Keratinocyte (primary cell): ENCODE data around the gene LZTFL1. TPM values are rescaled to one million over a fixed set of nuclear protein-coding genes. Genes with fewer than 3 reads are reported as not detected.

Experiments used
- DNase-seq: peaks from one replicate; pipeline ENCODE4 v3.0.0-alpha.2; 2011; ENCODE audit warnings: low read depth, missing footprints, low spot score
- FAIRE-seq: peaks from 2 replicates; lab custom pipeline; 2011; peaks lifted over from hg19 to GRCh38; lab: Jason Lieb, UNC
- H2AFZ ChIP-seq: 2 replicates; pipeline ENCODE4 v1.6.0; 2012; ENCODE audit warnings: low read length, control low read depth, inconsistent platforms; ENCODE audit not compliant: control insufficient read depth
- H3K27ac ChIP-seq: 2 replicates; pipeline ENCODE4 v1.5.1; 2011; ENCODE audit warnings: low read length; ENCODE audit not compliant: control insufficient read depth, insufficient read depth
- H3K27me3 ChIP-seq: 3 replicates; pipeline ENCODE4 v1.6.0; 2011; ENCODE audit warnings: low read length; ENCODE audit not compliant: control insufficient read depth, insufficient read depth; ENCODE audit errors: extremely low read depth
- H3K36me3 ChIP-seq, 2 experiments: 2 replicates in 1 of 2; 3 replicates in 1 of 2; pipeline ENCODE4 v1.5.1; 2011; ENCODE audit warnings: low read length in 2 of 2, mild to moderate bottlenecking in 1 of 2; ENCODE audit not compliant: control insufficient read depth in 2 of 2, insufficient read depth in 2 of 2; ENCODE audit errors: extremely low read depth in 1 of 2
- H3K4me1 ChIP-seq: 3 replicates; pipeline ENCODE4 v1.5.1; 2011; ENCODE audit warnings: low read length; ENCODE audit not compliant: control insufficient read depth, insufficient read depth; ENCODE audit errors: extremely low read depth
- H3K4me2 ChIP-seq: 3 replicates; pipeline ENCODE4 v1.6.0; 2011; ENCODE audit warnings: low read depth, low read length; ENCODE audit not compliant: control insufficient read depth, insufficient read depth; ENCODE audit errors: extremely low read depth
- H3K4me3 ChIP-seq, 3 experiments: fragments of 200-600 bp in 1 of 3; sonication (generic) in 1 of 3; 2 replicates in 2 of 3; 3 replicates in 1 of 3; pipeline ENCODE4 v1.5.1; 2011 to 2016; ENCODE audit warnings: low read length in 3 of 3, mild to moderate bottlenecking in 3 of 3, control low read depth in 2 of 3, inconsistent platforms in 1 of 3, low read depth in 1 of 3, mixed read lengths in 1 of 3, mixed run types in 1 of 3, moderate library complexity in 1 of 3; ENCODE audit not compliant: control insufficient read depth in 2 of 3, insufficient read depth in 2 of 3; ENCODE audit errors: extremely low read depth in 1 of 3
- H3K79me2 ChIP-seq: 2 replicates; pipeline ENCODE4 v1.6.0; 2012; ENCODE audit warnings: low read length; ENCODE audit not compliant: control insufficient read depth, insufficient read depth
- H3K9ac ChIP-seq: 3 replicates; pipeline ENCODE4 v1.6.0; 2011; ENCODE audit warnings: low read length; ENCODE audit not compliant: control insufficient read depth, insufficient read depth; ENCODE audit errors: extremely low read depth
- H3K9me1 ChIP-seq: 3 replicates; pipeline ENCODE4 v1.6.0; 2011; ENCODE audit warnings: low read length; ENCODE audit not compliant: control insufficient read depth, insufficient read depth; ENCODE audit errors: extremely low read depth
- H3K9me3 ChIP-seq: 2 replicates; pipeline ENCODE4 v1.5.1; 2012; ENCODE audit warnings: low read depth, low read length; ENCODE audit not compliant: control insufficient read depth
- H4K20me1 ChIP-seq: 3 replicates; pipeline ENCODE4 v1.6.0; 2011; ENCODE audit warnings: low read length; ENCODE audit not compliant: control insufficient read depth, insufficient read depth; ENCODE audit errors: extremely low read depth
- EZH2 ChIP-seq: IDR thresholded peaks from one replicate; pipeline ENCODE4 v1.6.1; 2012; ENCODE audit warnings: inconsistent platforms, mild to moderate bottlenecking, low read length, moderate library complexity
- dilution Hi-C: fragments of 300-500 bp; cut with MboI; formaldehyde crosslinking; loops from one replicate; pipeline ENCODE4 v1.7.0; 2020; ENCODE audit warnings: low sequenced_read_pairs; ENCODE audit not compliant: extremely low pct_ligation_motif_present
- polyA plus RNA-seq, 5 experiments: library from polyadenylated mRNA; depleted of rRNA in 3 of 5; stranded (reverse) in 3 of 5; stranded (forward) in 1 of 5; unstranded in 1 of 5; fragments of >200 nt; gene quantifications; 1 replicate in 1 of 5; 2 replicates in 3 of 5; 3 replicates in 1 of 5; pipeline versions ENCODE4 v1.2.1 to v1.2.3, GENCODE V29; 2011 to 2012; ENCODE audit warnings: missing spikeins in 2 of 5, low read depth in 1 of 5, low replicate concordance in 1 of 5
- TF ChIP-seq, protein P1 (sequence below), 3 experiments: IDR thresholded peaks in 1 of 3; conservative IDR thresholded peaks in 1 of 3; optimal IDR thresholded peaks in 1 of 3; 2 replicates in 2 of 3; 3 replicates in 1 of 3; pipeline versions ENCODE3 to v1.5.1; 2011; ENCODE audit warnings: low read length in 3 of 3, mild to moderate bottlenecking in 3 of 3, moderate library complexity in 2 of 3, control low read depth in 1 of 3, inconsistent platforms in 1 of 3; ENCODE audit not compliant: insufficient read depth in 2 of 3; ENCODE audit errors: extremely low read depth in 1 of 3

LZTFL1 gene
- polyA plus RNA-seq, 1 donor (not counting 4 experiments of a cell fraction or from before 2014, with no cell fraction given), result 17.9 TPM

DNA sequence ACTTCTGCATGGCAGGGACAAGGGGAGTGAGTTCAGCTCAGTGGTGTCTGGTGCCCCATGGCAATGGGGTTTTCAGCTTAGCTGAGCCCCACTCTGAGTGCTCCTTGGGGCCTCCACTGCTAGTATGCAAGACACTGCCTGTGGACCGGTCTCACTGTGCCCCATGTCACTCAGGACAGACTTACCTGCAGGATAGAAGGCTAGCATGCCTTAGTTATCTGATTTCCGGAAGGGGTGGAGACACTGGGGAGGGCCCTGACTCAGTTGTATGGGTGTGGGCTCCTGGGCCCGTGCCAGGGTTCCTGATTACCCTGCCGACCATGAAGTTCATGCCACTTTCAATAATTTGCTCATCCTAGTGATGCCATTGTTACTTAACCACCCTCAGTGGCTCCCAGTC lies 41.3 kb downstream of the LZTFL1 start:
- H3K4me2 ChIP-seq, result no peak overlapping the region
- peaks cover 14% of the 10 kb centered on the region for H3K27me3 ChIP-seq
- no peak overlapping the region for H3K27ac ChIP-seq
- no peak for TF ChIP-seq EZH2
- TF ChIP-seq, protein P1, sequence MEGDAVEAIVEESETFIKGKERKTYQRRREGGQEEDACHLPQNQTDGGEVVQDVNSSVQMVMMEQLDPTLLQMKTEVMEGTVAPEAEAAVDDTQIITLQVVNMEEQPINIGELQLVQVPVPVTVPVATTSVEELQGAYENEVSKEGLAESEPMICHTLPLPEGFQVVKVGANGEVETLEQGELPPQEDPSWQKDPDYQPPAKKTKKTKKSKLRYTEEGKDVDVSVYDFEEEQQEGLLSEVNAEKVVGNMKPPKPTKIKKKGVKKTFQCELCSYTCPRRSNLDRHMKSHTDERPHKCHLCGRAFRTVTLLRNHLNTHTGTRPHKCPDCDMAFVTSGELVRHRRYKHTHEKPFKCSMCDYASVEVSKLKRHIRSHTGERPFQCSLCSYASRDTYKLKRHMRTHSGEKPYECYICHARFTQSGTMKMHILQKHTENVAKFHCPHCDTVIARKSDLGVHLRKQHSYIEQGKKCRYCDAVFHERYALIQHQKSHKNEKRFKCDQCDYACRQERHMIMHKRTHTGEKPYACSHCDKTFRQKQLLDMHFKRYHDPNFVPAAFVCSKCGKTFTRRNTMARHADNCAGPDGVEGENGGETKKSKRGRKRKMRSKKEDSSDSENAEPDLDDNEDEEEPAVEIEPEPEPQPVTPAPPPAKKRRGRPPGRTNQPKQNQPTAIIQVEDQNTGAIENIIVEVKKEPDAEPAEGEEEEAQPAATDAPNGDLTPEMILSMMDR (optimal IDR thresholded peaks at IDR 0.05 in 1 of 3, IDR thresholded peaks at IDR 0.05 in 1 of 3, conservative IDR thresholded peaks at IDR 0.05 in 1 of 3; ENCODE audit: extremely low read depth in 1 of 3, insufficient read depth in 2 of 3, low read length in 3 of 3), result no peak
- H3K4me1 ChIP-seq, result peaks cover 3% of the 10 kb centered on the region
- H2AFZ ChIP-seq, result no peak overlapping the region
- H3K9ac ChIP-seq, result no peak overlapping the region
- H3K9me1 ChIP-seq, result no peaks in the 10 kb centered on the region
- no peaks in the 10 kb centered on the region for H4K20me1 ChIP-seq
- no peaks in the 10 kb centered on the region for H3K36me3 ChIP-seq
- dilution Hi-C loops, result no loop called here
- H3K79me2 ChIP-seq, result no peaks in the 10 kb centered on the region
- no peak for DNase-seq
- FAIRE-seq, result no peak
- no peak overlapping the region for H3K4me3 ChIP-seq
- no peaks in the 10 kb centered on the region for H3K9me3 ChIP-seq

DNA sequence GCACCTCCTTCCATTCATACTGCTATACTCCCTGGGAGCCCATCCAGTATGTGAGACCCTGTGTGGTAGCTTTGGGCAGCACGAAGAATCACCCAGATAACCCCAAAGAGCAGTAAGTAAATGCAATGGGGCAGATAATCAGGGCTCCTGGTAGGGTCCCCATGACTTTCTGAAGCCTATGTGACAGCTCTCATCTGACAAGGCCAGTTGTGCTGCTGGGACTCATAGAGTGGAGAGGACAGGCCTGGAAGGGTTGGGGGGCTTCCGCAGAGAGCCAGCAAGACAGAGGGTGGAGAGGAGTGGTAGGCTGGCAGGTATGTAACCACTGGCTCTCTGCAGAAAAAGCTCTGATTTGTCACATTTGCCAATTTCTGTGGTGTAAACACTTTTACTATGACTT lies 42.3 kb downstream of the LZTFL1 start:
- Histone ChIP-seq H4K20me1 (no peaks in the 10 kb centered on the region), H3K4me1 (peaks cover 3% of the 10 kb centered on the region)

More for the DNA sequence above, 42.3 kb downstream of the LZTFL1 start:
- Histone ChIP-seq H3K27me3 (peaks cover 19% of the 10 kb centered on the region), H3K36me3 (no peaks in the 10 kb centered on the region), H2AFZ (no peak overlapping the region), H3K9ac (no peak overlapping the region), H3K4me3 (no peak overlapping the region), H3K79me2 (no peaks in the 10 kb centered on the region), H3K27ac (no peak overlapping the region), H3K4me2 (no peak overlapping the region), H3K9me3 (no peaks in the 10 kb centered on the region), H3K9me1 (no peaks in the 10 kb centered on the region)
- DNase-seq (no peak), FAIRE-seq (no peak)
- dilution Hi-C loops, result no loop called here
- no peak for TF ChIP-seq EZH2
- TF ChIP-seq, protein P1 (optimal IDR thresholded peaks at IDR 0.05 in 1 of 3, IDR thresholded peaks at IDR 0.05 in 1 of 3, conservative IDR thresholded peaks at IDR 0.05 in 1 of 3; ENCODE audit: extremely low read depth in 1 of 3, insufficient read depth in 2 of 3, low read length in 3 of 3), result no peak
